GM21737 (cell line): Measurements from ENCODE around the gene CENPL.

Experiments
- ATAC-seq: cut with Tn5 transposase; IDR thresholded peaks from one replicate; pipeline ENCODE4 v1.9.1; 2021; ENCODE audit warnings: mild to moderate bottlenecking, moderate library complexity; ENCODE audit not compliant: unreplicated experiment

The CENPL gene

GRCh38 chr1:173758980-173759379 lies 65.7 kb downstream of the CENPL start:
- ATAC-seq, result no peak

- no peak for ATAC-seq
Observed at GRCh38 chr1:173758110-173758509, 66.6 kb downstream of the CENPL start.

- ATAC-seq, result no peak
Observed at GRCh38 chr1:173757666-173758065, 67.0 kb downstream of the CENPL start.

- ATAC-seq, result no peak
Observed at GRCh38 chr1:173753830-173754229, 70.9 kb downstream of the CENPL start.
